GM23248 (cell line): Measurements from ENCODE around the gene C13orf42. TPM values are rescaled to one million over a fixed set of nuclear protein-coding genes. Genes with fewer than 3 reads are reported as not detected.

Experiments used
- DNase-seq: peaks from one replicate; pipeline ENCODE4 v3.0.0-alpha.2; 2015
- H2AFZ ChIP-seq: fragments of 200-600 bp; sonication (generic); 2 replicates; pipeline ENCODE4 v1.6.1; 2016; ENCODE audit warnings: antibody characterized with exemption
- H3F3A ChIP-seq: fragments of 200-600 bp; sonication (generic); 2 replicates; pipeline ENCODE4 v1.6.1; 2016; ENCODE audit warnings: mild to moderate bottlenecking, antibody characterized with exemption, mixed run types; ENCODE audit not compliant: insufficient read depth
- H3K27ac ChIP-seq: fragments of 200-600 bp; sonication (generic); 2 replicates; pipeline ENCODE4 v1.5.1; 2016; ENCODE audit warnings: mild to moderate bottlenecking
- H3K27me3 ChIP-seq: fragments of 200-600 bp; sonication (generic); replicated peaks from 2 replicates; pipeline ENCODE4 v1.6.1; 2016; ENCODE audit warnings: mild to moderate bottlenecking; ENCODE audit not compliant: insufficient read depth
- H3K36me3 ChIP-seq: fragments of 200-600 bp; sonication (generic); 2 replicates; pipeline ENCODE4 v1.6.1; 2016; ENCODE audit warnings: low read depth, mild to moderate bottlenecking
- H3K4me1 ChIP-seq: fragments of 200-600 bp; sonication (generic); 2 replicates; pipeline ENCODE4 v1.6.1; 2016; ENCODE audit warnings: mild to moderate bottlenecking; ENCODE audit not compliant: insufficient read depth
- H3K4me2 ChIP-seq: fragments of 200-600 bp; sonication (generic); one replicate; pipeline ENCODE4 v1.6.1; 2016; ENCODE audit warnings: mild to moderate bottlenecking; ENCODE audit not compliant: unreplicated experiment
- H3K4me3 ChIP-seq: fragments of 200-600 bp; sonication (generic); 2 replicates; pipeline ENCODE4 v1.5.1; 2016; ENCODE audit warnings: mild to moderate bottlenecking
- H3K79me2 ChIP-seq: fragments of 200-600 bp; sonication (generic); 2 replicates; pipeline ENCODE4 v1.6.1; 2016; ENCODE audit warnings: mild to moderate bottlenecking; ENCODE audit not compliant: insufficient read depth
- H3K9ac ChIP-seq: fragments of 200-600 bp; sonication (generic); 2 replicates; pipeline ENCODE4 v1.6.1; 2016; ENCODE audit warnings: mild to moderate bottlenecking
- H3K9me2 ChIP-seq: fragments of 200-600 bp; sonication (generic); 2 replicates; pipeline ENCODE4 v1.6.1; 2016; ENCODE audit warnings: mixed run types, mild to moderate bottlenecking, moderate library complexity; ENCODE audit not compliant: insufficient read depth
- H3K9me3 ChIP-seq: fragments of 200-600 bp; sonication (generic); one replicate; pipeline ENCODE4 v1.6.1; 2017; ENCODE audit warnings: low read depth
- H4K20me1 ChIP-seq: fragments of 200-600 bp; sonication (generic); 2 replicates; pipeline ENCODE4 v1.6.0; 2016; ENCODE audit not compliant: insufficient read depth
- EZH2 ChIP-seq: fragments of 200-600 bp; sonication (generic); IDR thresholded peaks from 2 replicates; pipeline ENCODE4 v1.6.1; 2018; ENCODE audit warnings: antibody characterized with exemption, mild to moderate bottlenecking; ENCODE audit not compliant: insufficient read depth, poor library complexity, severe bottlenecking
- EZH2phosphoT487 ChIP-seq: fragments of 200-600 bp; sonication (generic); IDR thresholded peaks from 2 replicates; pipeline ENCODE4 v1.6.1; 2018; ENCODE audit warnings: antibody characterized with exemption, moderate library complexity, mild to moderate bottlenecking, low read depth; ENCODE audit not compliant: insufficient read depth
- WGBS, 2 experiments: methylation state at CpG; one replicate each; pipeline ENCODE4 v1.1.6; 2015 to 2017; ENCODE audit warnings: low lambda C conversion rate in 2 of 2, low coverage in 1 of 2; ENCODE audit errors: missing lambda C conversion rate in 2 of 2; 5-methylcytosine and 5-hydroxymethylcytosine counted together
- in situ Hi-C: fragments of 300-500 bp; cut with MboI; formaldehyde crosslinking; loops from 2 replicates; pipeline ENCODE4 v1.15.0; 2020
- polyA plus RNA-seq: library from polyadenylated mRNA; unstranded; fragments of >200 nt; fragmentation: Nextera tagmentation; extraction: Ambion mirVana; gene quantifications from 2 replicates; pipeline ENCODE4 v1.2.1, GENCODE V29; 2016
- total RNA-seq: library from RNA; depleted of rRNA; stranded (reverse); fragments of >200 nt; shearing (Covaris generic); gene quantifications from 2 replicates; pipeline ENCODE4 v1.2.3, GENCODE V29; 2014

The C13orf42 gene
- total and polyA plus RNA-seq, 2 experiments from 2014 or later: not detected

DNA sequence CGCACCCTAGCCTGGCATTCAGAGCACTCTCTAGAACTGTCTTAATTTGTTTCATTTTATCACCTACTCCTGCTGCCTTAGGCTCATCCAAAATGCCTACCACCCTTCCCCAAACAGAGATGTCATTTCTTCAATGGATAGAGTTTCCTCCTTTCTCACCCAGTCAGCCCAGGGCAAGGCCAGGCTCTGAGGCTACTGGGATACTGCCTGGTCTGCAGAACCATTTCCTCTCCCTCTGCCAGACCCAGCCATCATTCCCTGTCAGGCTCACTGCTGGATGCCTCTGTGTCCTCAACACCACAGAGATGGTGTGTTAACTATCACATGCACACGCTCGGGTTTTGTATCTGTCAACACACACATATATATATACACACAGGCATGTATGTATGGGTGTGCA lies 47.2 kb downstream of the C13orf42 start:
- H3K36me3 ChIP-seq: no peaks in the 10 kb centered on the region
- in situ Hi-C loops: loop anchor here (10.0 to 25.0 kb wide), 4 partner anchors 239 to 1402 kb away; no protein-coding TSS in a partner anchor

DNA sequence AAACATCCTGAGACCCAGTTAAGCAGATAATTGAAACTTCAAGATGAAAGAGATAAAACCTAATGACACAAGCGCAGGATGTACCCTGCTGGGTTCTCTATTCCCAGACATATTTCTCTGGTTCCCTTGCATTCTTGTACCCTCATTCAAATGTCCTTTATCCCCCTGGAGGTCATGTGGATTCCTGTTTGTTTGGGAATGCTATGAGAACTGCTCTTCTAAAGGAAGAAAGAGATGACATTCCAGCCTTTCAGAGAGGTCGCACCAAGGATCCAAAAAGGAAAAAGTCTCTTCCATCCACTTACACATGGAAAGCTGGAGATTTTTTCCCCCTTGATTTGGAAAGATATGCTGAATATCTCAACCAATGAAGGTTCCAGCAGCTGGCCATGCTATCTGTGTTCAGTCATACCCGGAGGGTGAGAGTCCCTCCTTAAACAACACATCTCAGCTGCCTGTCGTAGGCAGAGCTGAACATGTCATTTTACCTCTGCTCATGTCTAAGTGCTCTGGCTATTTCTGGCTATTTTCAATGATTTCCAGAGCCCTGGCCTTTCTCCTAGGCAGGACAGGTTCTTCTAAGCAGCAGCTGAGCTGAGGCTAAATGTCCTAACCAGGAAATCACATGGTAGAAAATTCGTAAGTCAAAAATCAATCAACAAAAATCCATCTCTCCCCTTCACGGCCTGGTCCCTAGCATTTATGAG lies 52.5 kb downstream of the C13orf42 start:
- no peak overlapping the region for H3K9ac ChIP-seq
- H3K4me2 ChIP-seq: no peak overlapping the region
- H3K27me3 ChIP-seq: peaks cover 41% of the 10 kb centered on the region
- H4K20me1 ChIP-seq: no peaks in the 10 kb centered on the region
- in situ Hi-C loops: loop anchor here (25.0 kb wide), 3 partner anchors 521 to 1396 kb away; no protein-coding TSS in a partner anchor
- H3K36me3 ChIP-seq: no peaks in the 10 kb centered on the region
- TF ChIP-seq EZH2 (no peak), EZH2phosphoT487 (no peak)
- H3K27ac ChIP-seq: no peak overlapping the region
- H2AFZ ChIP-seq: no peak overlapping the region
- H3K4me3 ChIP-seq: no peak overlapping the region
- no peaks in the 10 kb centered on the region for H3F3A ChIP-seq
- 75 to 80% methylated on average over 6 of the region's 6 CpGs for WGBS, 2 experiments
- no peaks in the 10 kb centered on the region for H3K9me3 ChIP-seq
- H3K79me2 ChIP-seq: no peaks in the 10 kb centered on the region
- H3K9me2 ChIP-seq: no peaks in the 10 kb centered on the region
- no peak for DNase-seq
- H3K4me1 ChIP-seq: no peaks in the 10 kb centered on the region

More for the DNA sequence above, 47.2 kb downstream of the C13orf42 start:
- no peaks in the 10 kb centered on the region for H3K4me1 ChIP-seq
- no peak overlapping the region for H3K4me2 ChIP-seq
- TF ChIP-seq EZH2 (no peak), EZH2phosphoT487 (no peak)
- no peaks in the 10 kb centered on the region for H3K9me3 ChIP-seq
- no peaks in the 10 kb centered on the region for H3K79me2 ChIP-seq
- no peaks in the 10 kb centered on the region for H3F3A ChIP-seq
- H4K20me1 ChIP-seq: no peaks in the 10 kb centered on the region
- H2AFZ ChIP-seq: no peak overlapping the region
- no peak overlapping the region for H3K27ac ChIP-seq
- 73 to 78% methylated on average over 3 of the region's 3 CpGs for WGBS, 2 experiments
- H3K9ac ChIP-seq: no peak overlapping the region
- H3K4me3 ChIP-seq: no peak overlapping the region
- DNase-seq: no peak
- no peaks in the 10 kb centered on the region for H3K9me2 ChIP-seq
- H3K27me3 ChIP-seq: peaks cover 34% of the 10 kb centered on the region

DNA sequence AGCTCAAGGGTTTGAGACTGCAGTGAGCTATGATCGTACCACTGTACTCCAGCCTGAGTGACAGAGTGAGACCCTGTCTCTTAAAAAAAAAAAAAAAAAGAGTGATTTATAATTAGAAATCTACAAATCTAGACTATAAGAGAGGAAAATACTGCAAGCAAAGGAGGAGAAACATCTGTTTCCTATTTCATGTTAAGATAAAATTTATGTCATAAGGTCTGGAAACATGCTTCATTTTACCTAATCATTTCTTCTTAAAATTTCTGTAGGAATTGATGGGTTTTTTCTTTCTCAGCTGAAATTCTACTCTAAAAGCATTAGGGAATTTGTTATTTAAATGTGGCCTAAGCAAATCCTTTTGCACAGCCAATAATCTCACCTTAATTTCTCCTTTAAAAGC lies 53.2 kb downstream of the C13orf42 start:
- TF ChIP-seq EZH2 (no peak), EZH2phosphoT487 (no peak)
- Histone ChIP-seq H3K4me2 (no peak overlapping the region), H3F3A (no peaks in the 10 kb centered on the region), H3K27me3 (peaks cover 34% of the 10 kb centered on the region), H2AFZ (no peak overlapping the region), H3K4me1 (no peaks in the 10 kb centered on the region), H3K9me2 (no peaks in the 10 kb centered on the region), H3K36me3 (no peaks in the 10 kb centered on the region), H3K79me2 (no peaks in the 10 kb centered on the region), H4K20me1 (no peaks in the 10 kb centered on the region), H3K4me3 (no peak overlapping the region), H3K9me3 (no peaks in the 10 kb centered on the region), H3K9ac (no peak overlapping the region), H3K27ac (no peak overlapping the region)
- in situ Hi-C loops: loop anchor here (25.0 kb wide), 3 partner anchors 521 to 1396 kb away; no protein-coding TSS in a partner anchor
- no peak for DNase-seq
- 67% methylated on average over 1 of the region's 1 CpG for WGBS, 2 experiments

DNA sequence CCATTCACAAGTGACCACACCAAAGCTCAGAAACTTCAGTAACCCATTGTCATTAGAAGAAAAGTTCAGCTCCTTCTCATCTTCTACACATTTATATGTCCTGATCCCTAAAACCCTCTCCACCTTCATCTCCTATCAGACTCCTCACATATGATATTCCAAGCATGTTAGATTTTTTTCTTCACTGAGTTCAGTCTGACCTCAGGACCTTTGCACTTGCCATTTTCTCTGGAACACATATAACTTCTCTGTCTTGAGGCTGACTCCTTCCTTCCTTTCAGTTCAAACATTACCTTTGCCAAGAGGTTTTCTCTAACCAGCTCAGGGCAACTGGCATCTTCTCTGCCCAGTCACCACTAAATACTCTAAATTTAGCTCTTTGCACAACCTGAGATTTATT lies 54.1 kb downstream of the C13orf42 start:
- no peaks in the 10 kb centered on the region for H3K9me3 ChIP-seq
- no peaks in the 10 kb centered on the region for H3K79me2 ChIP-seq
- H3K4me1 ChIP-seq: no peaks in the 10 kb centered on the region
- no peak overlapping the region for H3K4me2 ChIP-seq
- H3K27ac ChIP-seq: no peak overlapping the region
- no peak overlapping the region for H3K9ac ChIP-seq
- DNase-seq: no peak
- no peaks in the 10 kb centered on the region for H3K36me3 ChIP-seq
- H3K9me2 ChIP-seq: no peaks in the 10 kb centered on the region
- H3F3A ChIP-seq: no peaks in the 10 kb centered on the region
- no peaks in the 10 kb centered on the region for H4K20me1 ChIP-seq
- in situ Hi-C loops: loop anchor here (25.0 kb wide), 3 partner anchors 520 to 1395 kb away; no protein-coding TSS in a partner anchor
- H2AFZ ChIP-seq: no peak overlapping the region
- H3K4me3 ChIP-seq: no peak overlapping the region
- TF ChIP-seq EZH2phosphoT487 (no peak), EZH2 (no peak)
- H3K27me3 ChIP-seq: peaks cover 29% of the 10 kb centered on the region

DNA sequence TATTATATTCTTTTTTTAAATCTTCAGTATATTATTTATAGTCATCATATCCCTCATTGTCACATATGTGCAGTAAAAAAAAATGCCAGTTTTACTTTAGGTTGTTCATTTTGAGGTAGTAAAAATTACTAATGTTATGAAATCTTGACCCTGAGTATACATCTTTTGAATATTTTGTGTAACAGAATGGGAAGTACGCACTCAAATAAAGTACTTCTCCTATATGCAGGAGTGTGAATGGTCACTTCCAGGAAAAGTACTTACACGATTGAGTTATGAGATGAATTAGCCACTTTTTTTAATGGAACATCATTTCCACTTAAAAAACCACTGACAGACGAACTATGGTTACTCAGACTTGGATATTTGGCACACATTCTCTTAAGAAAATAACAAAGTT lies 58.5 kb downstream of the C13orf42 start:
- TF ChIP-seq EZH2 (no peak), EZH2phosphoT487 (no peak)
- Histone ChIP-seq H3K4me1 (no peaks in the 10 kb centered on the region), H3K27me3 (peaks cover 33% of the 10 kb centered on the region), H3F3A (no peaks in the 10 kb centered on the region), H3K79me2 (no peaks in the 10 kb centered on the region), H3K4me2 (no peak overlapping the region), H3K36me3 (no peaks in the 10 kb centered on the region), H2AFZ (no peak overlapping the region), H4K20me1 (no peaks in the 10 kb centered on the region), H3K27ac (no peak overlapping the region), H3K4me3 (no peak overlapping the region), H3K9me3 (no peaks in the 10 kb centered on the region), H3K9me2 (no peaks in the 10 kb centered on the region), H3K9ac (no peak overlapping the region)
- no peak for DNase-seq
- WGBS, 2 experiments: 40 to 46% methylated on average over 3 of the region's 3 CpGs
- in situ Hi-C loops: loop anchor here (25.0 kb wide), 3 partner anchors 515 to 1390 kb away; no protein-coding TSS in a partner anchor
